CD14-positive monocyte (primary cell): Measurements from ENCODE around the gene LTBP2. TPM values are rescaled to one million over a fixed set of nuclear protein-coding genes. Genes with fewer than 3 reads are reported as not detected.

Experiments
- DNase-seq, 3 donors: peaks; one replicate each; pipeline ENCODE4 v3.0.0-alpha.2; 2011 to 2022
- H2AFZ ChIP-seq: 2 replicates; pipeline ENCODE4 v1.6.0; 2012; ENCODE audit warnings: mild to moderate bottlenecking, low read depth, low read length, inconsistent platforms; ENCODE audit not compliant: insufficient read depth, poor library complexity, severe bottlenecking
- H3K27ac ChIP-seq, 2 donors: 1 replicate in 1 of 2; 2 replicates in 1 of 2; pipeline ENCODE4 v1.5.1; 2012 to 2013; ENCODE audit warnings: low read length in 2 of 2, control low read depth in 1 of 2, inconsistent platforms in 1 of 2, low read depth in 1 of 2, mild to moderate bottlenecking in 1 of 2
- H3K27me3 ChIP-seq, 2 donors: one replicate each; pipeline versions ENCODE4 v1.6.0 to v1.6.1; 2011 to 2013; ENCODE audit warnings: low read length in 2 of 2; ENCODE audit not compliant: control insufficient read depth in 2 of 2, insufficient read depth in 2 of 2
- H3K36me3 ChIP-seq, 2 donors: replicated peaks in 1 of 2; 1 replicate in 1 of 2; 2 replicates in 1 of 2; pipeline versions ENCODE4 v1.5.1 to v1.6.1; 2012 to 2013; ENCODE audit warnings: low read length in 2 of 2, control low read depth in 1 of 2, inconsistent platforms in 1 of 2, mild to moderate bottlenecking in 1 of 2; ENCODE audit not compliant: insufficient read depth in 2 of 2, control insufficient read depth in 1 of 2
- H3K4me1 ChIP-seq, 2 donors: 1 replicate in 1 of 2; 2 replicates in 1 of 2; pipeline versions ENCODE4 v1.5.1 to v1.6.1; 2012 to 2013; ENCODE audit warnings: low read length in 2 of 2, control low read depth in 1 of 2, inconsistent platforms in 1 of 2, mild to moderate bottlenecking in 1 of 2, moderate library complexity in 1 of 2; ENCODE audit not compliant: insufficient read depth in 2 of 2, control insufficient read depth in 1 of 2
- H3K4me2 ChIP-seq: replicated peaks from 2 replicates; pipeline ENCODE3; 2012; ENCODE audit warnings: low read length, moderate library complexity, mild to moderate bottlenecking; ENCODE audit not compliant: poor library complexity, severe bottlenecking; ENCODE audit errors: extremely low read depth
- H3K4me3 ChIP-seq, 3 experiments: fragments of 200-600 bp in 1 of 3; sonication (generic) in 1 of 3; replicated peaks in 1 of 3; 1 replicate in 2 of 3; 2 replicates in 1 of 3; pipeline ENCODE4 v1.5.1; 2011 to 2013; ENCODE audit warnings: low read length in 3 of 3, mild to moderate bottlenecking in 3 of 3, control low read depth in 2 of 3, low read depth in 2 of 3, inconsistent platforms in 1 of 3, moderate library complexity in 1 of 3
- H3K79me2 ChIP-seq: 2 replicates; pipeline ENCODE4 v1.6.0; 2012; ENCODE audit warnings: mild to moderate bottlenecking, control low read depth, inconsistent platforms, low read length, moderate library complexity; ENCODE audit not compliant: insufficient read depth
- H3K9ac ChIP-seq: 2 replicates; pipeline ENCODE4 v1.6.0; 2017; ENCODE audit warnings: low read length, mild to moderate bottlenecking; ENCODE audit not compliant: insufficient read depth, poor library complexity, severe bottlenecking
- H3K9me3 ChIP-seq, 2 donors: replicated peaks in 1 of 2; 1 replicate in 1 of 2; 2 replicates in 1 of 2; pipeline versions ENCODE4 v1.5.1 to v1.6.1; 2012 to 2013; ENCODE audit warnings: low read length in 2 of 2, control low read depth in 1 of 2; ENCODE audit not compliant: control insufficient read depth in 1 of 2, insufficient read depth in 1 of 2
- H4K20me1 ChIP-seq: 2 replicates; pipeline ENCODE4 v1.6.0; 2012; ENCODE audit warnings: mild to moderate bottlenecking, low read length, control low read depth, moderate library complexity; ENCODE audit not compliant: insufficient read depth
- H3K27ac Mint-ChIP-seq, 7 donors: one replicate each; pipeline ENCODE4 v1.8.0; 2020; ENCODE audit warnings: mild to moderate bottlenecking in 7 of 7, mixed read lengths in 7 of 7, moderate library complexity in 6 of 7, inconsistent platforms in 2 of 7
- H3K27me3 Mint-ChIP-seq, 3 donors: one replicate each; pipeline ENCODE4 v1.8.0; 2021 to 2022; ENCODE audit warnings: low read depth in 3 of 3, mild to moderate bottlenecking in 3 of 3, mixed read lengths in 3 of 3, moderate library complexity in 3 of 3, inconsistent platforms in 1 of 3
- H3K36me3 Mint-ChIP-seq, 2 donors: one replicate each; pipeline ENCODE4 v1.8.0; 2020; ENCODE audit warnings: mixed read lengths in 2 of 2, inconsistent platforms in 1 of 2, mild to moderate bottlenecking in 1 of 2
- H3K4me1 Mint-ChIP-seq: one replicate; pipeline ENCODE4 v1.8.0; 2020; ENCODE audit warnings: mild to moderate bottlenecking, mixed read lengths
- H3K4me3 Mint-ChIP-seq, 2 donors: one replicate each; pipeline ENCODE4 v1.8.0; 2020; ENCODE audit warnings: mild to moderate bottlenecking in 2 of 2, mixed read lengths in 2 of 2, moderate library complexity in 1 of 2
- H3K9me3 Mint-ChIP-seq, 7 donors: one replicate each; pipeline ENCODE4 v1.8.0; 2020 to 2022; ENCODE audit warnings: mixed read lengths in 7 of 7, mild to moderate bottlenecking in 6 of 7, moderate library complexity in 6 of 7, inconsistent platforms in 2 of 7
- WGBS: methylation state at CpG from one replicate; pipeline ENCODE4 v1.1.5; 2013; ENCODE audit warnings: missing lambda C conversion rate; ENCODE audit not compliant: insufficient coverage; 5-methylcytosine and 5-hydroxymethylcytosine counted together
- intact Hi-C, 2 donors: fragments of 100-400 bp; cut with micrococcal nuclease; formaldehyde crosslinking; loops; one replicate each; pipeline versions ENCODE4 v1.15.0 to v1.15.1; 2023
- polyA plus RNA-seq, 3 donors: library from polyadenylated mRNA; depleted of rRNA in 1 of 3; unstranded in 2 of 3; stranded (reverse) in 1 of 3; fragments of 300-500 nt in 2 of 3; fragments of >200 nt in 1 of 3; fragmentation: Illumina TruSeq in 2 of 3; gene quantifications; 1 replicate in 2 of 3; 2 replicates in 1 of 3; pipeline ENCODE4 v1.2.3, GENCODE V29; 2012 to 2021
- TF ChIP-seq, protein P1 (sequence below): fragments of 200-600 bp; IDR thresholded peaks from one replicate; pipeline ENCODE4 v1.8.0; 2022; ENCODE audit warnings: antibody characterized with exemption, mild to moderate bottlenecking

LTBP2 gene
- polyA plus RNA-seq, 3 donors: 0.04 to 0.24 (median 0.11) TPM

DNA sequence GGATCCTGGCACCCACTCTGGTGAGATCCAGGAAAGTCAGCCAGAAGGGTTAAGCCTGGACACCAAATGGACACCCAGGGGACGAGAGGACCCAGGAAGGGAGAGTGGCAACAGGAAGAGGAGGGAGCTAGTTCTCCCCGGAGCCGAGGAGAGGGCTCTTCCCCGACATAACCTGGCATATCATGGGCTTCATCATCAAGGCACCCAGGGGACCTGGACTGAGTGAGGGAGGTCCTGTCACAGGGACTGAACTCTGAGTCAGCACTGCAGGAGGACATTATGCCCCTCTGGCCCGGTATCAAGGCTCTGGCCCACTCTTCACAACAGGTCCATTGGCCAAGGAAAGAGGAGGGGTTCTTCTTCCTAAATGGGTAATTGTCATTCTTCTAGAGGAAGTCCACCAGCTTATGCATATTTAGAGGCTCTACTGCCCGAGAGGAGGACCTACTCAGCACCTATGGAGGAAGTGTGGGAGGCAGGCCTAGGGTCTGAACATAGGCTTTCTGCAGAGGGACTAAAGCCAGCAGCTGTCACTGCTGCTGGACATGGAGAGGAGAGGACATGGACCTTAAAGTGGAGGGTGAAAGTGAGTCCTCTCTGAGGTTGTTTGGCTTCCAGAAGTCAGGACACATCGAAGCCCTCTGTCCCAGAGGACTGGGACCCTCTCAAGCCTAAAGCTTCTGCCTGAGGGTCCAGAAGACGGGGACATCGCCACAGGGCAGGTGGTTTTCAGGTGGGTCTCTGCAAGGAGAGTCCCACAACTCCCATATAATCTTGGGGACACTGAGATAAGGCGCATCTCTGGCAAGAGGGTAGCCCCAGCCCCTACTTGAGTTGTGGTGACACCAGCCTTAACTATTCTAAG lies 99.8 kb downstream of the LTBP2 start:
- DNase-seq: no peak
- H3K27ac Mint-ChIP-seq: peak overlapping the region in 2 of 7 donors; percentile 45 to 50
- intact Hi-C loops: no loop called here

DNA sequence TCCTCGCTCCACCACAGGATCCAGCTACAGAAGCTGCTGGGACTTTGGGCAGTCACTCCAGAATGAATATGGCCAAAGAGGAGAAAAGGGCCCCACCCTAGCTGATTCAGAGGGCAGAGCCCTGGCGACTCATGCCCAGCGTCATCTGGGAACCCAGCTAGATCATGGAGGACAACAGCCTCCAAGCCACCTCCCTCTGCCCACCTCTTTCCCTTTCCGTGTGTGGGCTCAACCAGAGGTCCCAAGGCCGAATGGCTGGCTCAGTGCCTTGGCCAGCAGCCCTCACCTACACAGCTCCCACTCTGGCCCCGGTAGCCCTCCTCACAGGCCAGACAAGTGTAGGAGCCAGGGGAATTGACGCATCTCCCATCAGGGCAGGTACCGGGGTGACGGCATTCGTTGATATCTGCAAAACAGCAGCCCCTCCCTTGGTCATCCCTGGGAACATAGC lies 101.1 kb downstream of the LTBP2 start:
- Mint-ChIP-seq H3K4me1 (peaks cover 29% of the 10 kb centered on the region), H3K36me3 (no peaks in the 10 kb centered on the region), H3K27me3 (peaks cover 1 to 5% (median 3%) of the 10 kb centered on the region in 3 donors), H3K27ac (no peak overlapping the region), H3K4me3 (peak overlapping the region in 1 of 2 donors; percentile 37), H3K9me3 (peaks cover 0 to 2% (median 0%) of the 10 kb centered on the region in 7 donors)
- Histone ChIP-seq H3K4me3 (no peak overlapping the region), H3K9ac (no peak overlapping the region), H3K79me2 (no peaks in the 10 kb centered on the region), H3K9me3 (no peaks in the 10 kb centered on the region), H4K20me1 (no peaks in the 10 kb centered on the region), H3K4me1 (peaks cover 20 to 30% of the 10 kb centered on the region in 2 donors), H3K36me3 (no peaks in the 10 kb centered on the region), H3K4me2 (no peak overlapping the region), H3K27ac (no peak overlapping the region), H2AFZ (no peak overlapping the region), H3K27me3 (no peaks in the 10 kb centered on the region)
- DNase-seq: no peak
- intact Hi-C loops: no loop called here
- TF ChIP-seq, protein P1, sequence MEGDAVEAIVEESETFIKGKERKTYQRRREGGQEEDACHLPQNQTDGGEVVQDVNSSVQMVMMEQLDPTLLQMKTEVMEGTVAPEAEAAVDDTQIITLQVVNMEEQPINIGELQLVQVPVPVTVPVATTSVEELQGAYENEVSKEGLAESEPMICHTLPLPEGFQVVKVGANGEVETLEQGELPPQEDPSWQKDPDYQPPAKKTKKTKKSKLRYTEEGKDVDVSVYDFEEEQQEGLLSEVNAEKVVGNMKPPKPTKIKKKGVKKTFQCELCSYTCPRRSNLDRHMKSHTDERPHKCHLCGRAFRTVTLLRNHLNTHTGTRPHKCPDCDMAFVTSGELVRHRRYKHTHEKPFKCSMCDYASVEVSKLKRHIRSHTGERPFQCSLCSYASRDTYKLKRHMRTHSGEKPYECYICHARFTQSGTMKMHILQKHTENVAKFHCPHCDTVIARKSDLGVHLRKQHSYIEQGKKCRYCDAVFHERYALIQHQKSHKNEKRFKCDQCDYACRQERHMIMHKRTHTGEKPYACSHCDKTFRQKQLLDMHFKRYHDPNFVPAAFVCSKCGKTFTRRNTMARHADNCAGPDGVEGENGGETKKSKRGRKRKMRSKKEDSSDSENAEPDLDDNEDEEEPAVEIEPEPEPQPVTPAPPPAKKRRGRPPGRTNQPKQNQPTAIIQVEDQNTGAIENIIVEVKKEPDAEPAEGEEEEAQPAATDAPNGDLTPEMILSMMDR: no peak
- 96% methylated on average over 9 of the region's 10 CpGs for WGBS

More for the DNA sequence above, 99.8 kb downstream of the LTBP2 start:
- Mint-ChIP-seq H3K27me3 (peaks cover 0 to 3% (median 1%) of the 10 kb centered on the region in 3 donors), H3K4me3 (no peak overlapping the region), H3K36me3 (no peaks in the 10 kb centered on the region), H3K4me1 (peaks cover 29% of the 10 kb centered on the region), H3K9me3 (peaks cover 0 to 2% (median 0%) of the 10 kb centered on the region in 7 donors)
- WGBS: 49% methylated on average over 4 of the region's 10 CpGs
- TF ChIP-seq, protein P1: no peak
- Histone ChIP-seq H2AFZ (no peak overlapping the region), H3K9ac (no peak overlapping the region), H3K4me3 (no peak overlapping the region), H3K27me3 (no peaks in the 10 kb centered on the region), H3K79me2 (no peaks in the 10 kb centered on the region), H3K4me2 (no peak overlapping the region), H3K36me3 (no peaks in the 10 kb centered on the region), H4K20me1 (no peaks in the 10 kb centered on the region), H3K27ac (no peak overlapping the region), H3K9me3 (no peaks in the 10 kb centered on the region), H3K4me1 (peaks cover 20 to 30% of the 10 kb centered on the region in 2 donors)
